Tibial nerve (tissue), 3 donors: ENCODE measurements around the gene FOXO4.

Experiments
- CTCF ChIP-seq, 5 experiments: fragments of 200-600 bp in 3 of 5; fragments of 450-650 bp in 2 of 5; sonication (generic) in 3 of 5; IDR thresholded peaks; one replicate each; pipeline ENCODE4 v1.5.1; 2016 to 2019; ENCODE audit warnings: antibody characterized with exemption in 5 of 5, mild to moderate bottlenecking in 3 of 5, moderate library complexity in 2 of 5
- POLR2A ChIP-seq, 2 donors: fragments of 450-650 bp; IDR thresholded peaks; one replicate each; pipeline ENCODE4 v1.6.1; 2017; ENCODE audit warnings: antibody characterized with exemption in 2 of 2, mild to moderate bottlenecking in 2 of 2, moderate library complexity in 2 of 2

DNA sequence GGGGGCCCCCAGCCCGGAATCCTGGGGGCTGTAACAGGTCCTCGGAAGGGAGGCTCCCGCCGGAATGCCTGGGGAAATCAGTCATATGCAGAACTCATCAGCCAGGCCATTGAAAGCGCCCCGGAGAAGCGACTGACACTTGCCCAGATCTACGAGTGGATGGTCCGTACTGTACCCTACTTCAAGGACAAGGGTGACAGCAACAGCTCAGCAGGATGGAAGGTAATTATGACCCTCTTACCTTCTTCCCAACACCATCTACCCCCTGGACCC, 1.0 kb downstream of the FOXO4 start:
- no peak for TF ChIP-seq POLR2A (IDR thresholded peaks at IDR 0.05)
- no peak for TF ChIP-seq CTCF (IDR thresholded peaks at IDR 0.05)
